Liver (tissue), 10 donors: ENCODE data around the gene CAMK2N2. TPM values are rescaled to one million over a fixed set of nuclear protein-coding genes. Genes with fewer than 3 reads are reported as not detected.

Experiments
- DNase-seq: peaks from one replicate; pipeline ENCODE4 v3.0.0-alpha.2; 2017; ENCODE audit warnings: low spot score
- H3K27ac ChIP-seq, 2 donors: one replicate each; pipeline ENCODE4 v1.7.0; 2013; ENCODE audit warnings: inconsistent platforms in 2 of 2, low read length in 2 of 2, control low read depth in 1 of 2, low read depth in 1 of 2, mild to moderate bottlenecking in 1 of 2
- H3K27me3 ChIP-seq, 4 donors: one replicate each; pipeline versions ENCODE4 v1.6.1 to v1.7.0; 2013; ENCODE audit warnings: low read length in 3 of 4, inconsistent platforms in 1 of 4, mild to moderate bottlenecking in 1 of 4, moderate library complexity in 1 of 4; ENCODE audit not compliant: control insufficient read depth in 4 of 4, insufficient read depth in 4 of 4
- H3K36me3 ChIP-seq, 4 donors: one replicate each; pipeline versions ENCODE4 v1.6.1 to v1.7.0; 2013; ENCODE audit warnings: low read length in 3 of 4, mild to moderate bottlenecking in 3 of 4, low read depth in 1 of 4, moderate library complexity in 1 of 4; ENCODE audit not compliant: control insufficient read depth in 4 of 4, insufficient read depth in 3 of 4
- H3K4me1 ChIP-seq, 4 donors: one replicate each; pipeline versions ENCODE4 v1.6.1 to v1.7.0; 2013; ENCODE audit warnings: low read length in 3 of 4, mild to moderate bottlenecking in 3 of 4, moderate library complexity in 1 of 4; ENCODE audit not compliant: control insufficient read depth in 4 of 4, insufficient read depth in 4 of 4
- H3K4me3 ChIP-seq, 3 donors: one replicate each; pipeline versions ENCODE4 v1.6.1 to v1.7.0; 2013; ENCODE audit warnings: low read length in 3 of 3, control low read depth in 1 of 3, low read depth in 1 of 3, mild to moderate bottlenecking in 1 of 3
- H3K9ac ChIP-seq, 2 donors: one replicate each; pipeline ENCODE4 v1.7.0; 2013; ENCODE audit warnings: low read length in 2 of 2, mild to moderate bottlenecking in 2 of 2, moderate library complexity in 2 of 2, control low read depth in 1 of 2, low read depth in 1 of 2
- H3K9me3 ChIP-seq, 4 donors: one replicate each; pipeline versions ENCODE4 v1.6.1 to v1.7.0; 2013; ENCODE audit warnings: low read length in 3 of 4; ENCODE audit not compliant: control insufficient read depth in 4 of 4
- CTCF ChIP-seq: fragments of 150-350 bp; IDR thresholded peaks from 2 replicates; pipeline ENCODE4 v1.5.1; 2017; ENCODE audit warnings: improper control_type of control experiment, low read depth, low read length; ENCODE audit not compliant: missing input control
- EGR1 ChIP-seq, 2 donors: IDR thresholded peaks; 2 replicates each; pipeline ENCODE4 v1.6.1; 2016 to 2018; ENCODE audit warnings: antibody characterized with exemption in 2 of 2, low read depth in 2 of 2
- FOXA1 ChIP-seq: IDR thresholded peaks from 2 replicates; pipeline ENCODE4 v1.6.1; 2016; ENCODE audit warnings: antibody characterized with exemption
- FOXA2 ChIP-seq: IDR thresholded peaks from 2 replicates; pipeline ENCODE4 v1.6.1; 2016; ENCODE audit warnings: antibody characterized with exemption
- GABPA ChIP-seq, 2 donors: IDR thresholded peaks in 1 of 2; conservative IDR thresholded peaks in 1 of 2; 2 replicates each; pipeline ENCODE4 v1.6.1; 2016; ENCODE audit warnings: antibody characterized with exemption in 2 of 2, mild to moderate bottlenecking in 1 of 2, moderate library complexity in 1 of 2
- HNF4A ChIP-seq, 2 donors: conservative IDR thresholded peaks; 2 replicates each; pipeline ENCODE4 v1.6.1; 2016; ENCODE audit warnings: antibody characterized with exemption in 2 of 2, mild to moderate bottlenecking in 2 of 2
- HNF4G ChIP-seq: IDR thresholded peaks from 2 replicates; pipeline ENCODE4 v1.6.1; 2016; ENCODE audit warnings: antibody characterized with exemption
- MAX ChIP-seq: IDR thresholded peaks from 2 replicates; pipeline ENCODE4 v1.6.1; 2016; ENCODE audit warnings: antibody characterized with exemption
- NR2F2 ChIP-seq: IDR thresholded peaks from 2 replicates; pipeline ENCODE4 v1.6.1; 2016; ENCODE audit warnings: antibody characterized with exemption
- RAD21 ChIP-seq, 2 donors: IDR thresholded peaks; 2 replicates each; pipeline ENCODE4 v1.6.1; 2016; ENCODE audit warnings: antibody characterized with exemption in 2 of 2, mild to moderate bottlenecking in 2 of 2
- REST ChIP-seq: IDR thresholded peaks from 2 replicates; pipeline ENCODE4 v1.6.1; 2016; ENCODE audit warnings: antibody characterized with exemption, mild to moderate bottlenecking
- RXRA ChIP-seq, 2 donors: IDR thresholded peaks; 2 replicates each; pipeline ENCODE4 v1.6.1; 2017 to 2018; ENCODE audit warnings: antibody characterized with exemption in 2 of 2, mild to moderate bottlenecking in 1 of 2
- SP1 ChIP-seq: IDR thresholded peaks from 2 replicates; pipeline ENCODE4 v1.6.1; 2018; ENCODE audit warnings: antibody characterized with exemption, mild to moderate bottlenecking
- TAF1 ChIP-seq: conservative IDR thresholded peaks from 2 replicates; pipeline ENCODE4 v1.6.1; 2016; ENCODE audit warnings: antibody characterized with exemption, mild to moderate bottlenecking
- YY1 ChIP-seq: IDR thresholded peaks from 2 replicates; pipeline ENCODE4 v1.6.1; 2016; ENCODE audit warnings: antibody characterized with exemption, mild to moderate bottlenecking
- ZBTB33 ChIP-seq: IDR thresholded peaks from 2 replicates; pipeline ENCODE4 v1.6.1; 2016; ENCODE audit warnings: antibody characterized with exemption
- WGBS: extraction: QIAGEN DNeasy Blood & Tissue Kit; methylation state at CpG from one replicate; pipeline ENCODE4 v1.1.7; 2013; 5-methylcytosine and 5-hydroxymethylcytosine counted together
- polyA plus RNA-seq, 2 donors: library from polyadenylated mRNA; stranded (reverse) in 1 of 2; unstranded in 1 of 2; fragments of 200-250 nt in 1 of 2; fragments of >200 nt in 1 of 2; fragmentation: Nextera tagmentation in 1 of 2; extraction: Ambion mirVana in 1 of 2; gene quantifications; one replicate each; pipeline versions ENCODE4 v1.2.1 to v1.2.3, GENCODE V29; 2013 to 2015
- small RNA-seq: library from RNA; depleted of rRNA; stranded (forward); fragments of <200 nt; gene quantifications from one replicate; pipeline ENCODE3, GENCODE V24; 2014
- total RNA-seq, 2 donors: library from RNA; depleted of rRNA; stranded (reverse); fragments of >200 nt; gene quantifications; one replicate each; pipeline ENCODE4 v1.2.3, GENCODE V29; 2014
- TF ChIP-seq, protein P1 (sequence below): IDR thresholded peaks from 2 replicates; pipeline ENCODE4 v1.6.1; 2016; ENCODE audit warnings: antibody characterized with exemption
- donor health status: healthy.
- donor health status: healthy.
- donor health status: healthy.
- donor health status: healthy.
- donor health status: healthy.

CAMK2N2 gene
- total and polyA plus RNA-seq, 4 donors = 0.61 TPM; not detected in 3

DNA sequence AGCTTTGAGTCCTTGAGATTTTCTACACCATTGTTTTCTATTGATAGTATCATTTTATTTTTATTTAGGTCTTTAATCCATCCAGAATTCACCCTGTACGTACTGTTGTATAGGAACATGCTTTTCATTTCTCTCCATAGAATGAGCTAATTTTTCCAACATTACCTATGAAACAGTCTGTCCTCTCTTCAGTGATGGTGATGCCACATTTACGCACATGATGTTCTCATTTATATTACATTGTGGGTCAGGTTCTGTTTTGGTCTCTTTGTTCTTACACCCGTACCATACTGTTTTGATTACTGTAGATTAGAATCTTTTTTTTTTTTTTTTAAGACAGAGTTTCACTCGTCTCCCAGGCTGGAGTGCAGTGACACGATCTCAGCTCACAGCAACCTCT, 49.6 kb downstream of the CAMK2N2 start:
- H3K9me3 ChIP-seq = no peaks in the 10 kb centered on the region
- DNase-seq = no peak
- no peak overlapping the region for H3K9ac ChIP-seq
- H3K27me3 ChIP-seq = no peaks in the 10 kb centered on the region
- WGBS = 81% methylated on average over 5 of the region's 5 CpGs
- no peak overlapping the region for H3K27ac ChIP-seq
- TF ChIP-seq SP1 (no peak), MAX (no peak), RAD21 (IDR thresholded peaks at IDR 0.05) (no peak), REST (no peak), YY1 (no peak), GABPA (IDR thresholded peaks at IDR 0.05 in 1 of 2, conservative IDR thresholded peaks at IDR 0.05 in 1 of 2) (no peak), RXRA (IDR thresholded peaks at IDR 0.05) (no peak), FOXA1 (no peak), TAF1 (no peak), FOXA2 (no peak), CTCF (no peak), HNF4G (no peak), ZBTB33 (no peak), EGR1 (IDR thresholded peaks at IDR 0.05; ENCODE audit: low read depth in 2 of 2) (no peak), HNF4A (conservative IDR thresholded peaks at IDR 0.05) (no peak)
- TF ChIP-seq, protein P1, sequence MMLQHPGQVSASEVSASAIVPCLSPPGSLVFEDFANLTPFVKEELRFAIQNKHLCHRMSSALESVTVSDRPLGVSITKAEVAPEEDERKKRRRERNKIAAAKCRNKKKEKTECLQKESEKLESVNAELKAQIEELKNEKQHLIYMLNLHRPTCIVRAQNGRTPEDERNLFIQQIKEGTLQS = no peak
- H3K36me3 ChIP-seq = no peaks in the 10 kb centered on the region
- no peaks in the 10 kb centered on the region for H3K4me1 ChIP-seq
- no peak overlapping the region for H3K4me3 ChIP-seq

DNA sequence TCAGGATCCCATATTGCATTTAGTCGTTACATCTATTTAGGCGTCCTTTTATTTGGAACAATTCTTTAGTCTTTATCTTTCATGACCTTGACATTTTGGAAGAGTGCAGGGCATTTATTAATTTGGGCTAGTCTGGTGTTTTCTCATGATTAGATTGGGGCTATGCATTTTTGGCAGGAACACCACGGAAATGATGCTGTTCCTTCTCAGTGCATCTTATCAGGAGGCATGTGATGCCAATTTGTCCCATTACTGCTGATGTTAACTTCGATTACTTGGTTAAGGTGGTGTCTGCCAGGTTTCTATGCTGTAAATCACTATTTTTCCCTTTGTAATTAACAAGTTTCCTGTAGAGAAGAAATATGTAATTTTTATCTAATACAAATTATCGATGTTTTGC, 50.1 kb downstream of the CAMK2N2 start:
- H3K27me3 ChIP-seq = no peaks in the 10 kb centered on the region
- H3K4me1 ChIP-seq = no peaks in the 10 kb centered on the region
- no peak for DNase-seq
- no peak overlapping the region for H3K27ac ChIP-seq
- no peaks in the 10 kb centered on the region for H3K9me3 ChIP-seq
- H3K36me3 ChIP-seq = no peaks in the 10 kb centered on the region
- 65% methylated on average over 5 of the region's 5 CpGs for WGBS
- H3K9ac ChIP-seq = no peak overlapping the region
- TF ChIP-seq NR2F2 (peak; percentile 79), YY1 (no peak)
- H3K4me3 ChIP-seq = no peak overlapping the region

Small RNAs within 50 kb of the gene (small RNA-seq; reads per million reads assigned to genes)
- not detected for gene MIR1224

Other genes with a start within 250 kb of the CAMK2N2 start
- 10 to 100 TPM; 12.5 to 35.7 TPM for gene ABCC5, start 243.7 kb downstream of the CAMK2N2 start, total RNA-seq
- 1 to 10 TPM; 2.8 to 3.7 TPM for gene ABCC5, start 243.7 kb downstream of the CAMK2N2 start, polyA plus RNA-seq
- not detected for gene HTR3D, start 229.8 kb downstream of the CAMK2N2 start, total RNA-seq
- not detected for gene HTR3D, start 229.8 kb downstream of the CAMK2N2 start, polyA plus RNA-seq
- gene HTR3C, start 208.5 kb downstream of the CAMK2N2 start, total RNA-seq = not detected
- gene HTR3C, start 208.5 kb downstream of the CAMK2N2 start, polyA plus RNA-seq = not detected
- not detected for gene HTR3E, start 164.5 kb downstream of the CAMK2N2 start, total RNA-seq
- not detected for gene HTR3E, start 164.5 kb downstream of the CAMK2N2 start, polyA plus RNA-seq
- 10 to 100 TPM; 28.2 to 34.3 TPM for gene EIF2B5, start 126.2 kb downstream of the CAMK2N2 start, total RNA-seq
- gene EIF2B5, start 126.2 kb downstream of the CAMK2N2 start, polyA plus RNA-seq = 10 to 100 TPM; 19.0 to 20.6 TPM
- 10 to 100 TPM; 19.2 to 26.3 TPM for gene DVL3, start 106.2 kb downstream of the CAMK2N2 start, total RNA-seq
- 10 to 100 TPM in 1 of 2 donors, 1 to 10 TPM in 1; 8.6 to 15.7 TPM for gene DVL3, start 106.2 kb downstream of the CAMK2N2 start, polyA plus RNA-seq
- 100 to 1,000 TPM; 114 to 200 TPM for gene AP2M1, start 86.7 kb downstream of the CAMK2N2 start, total RNA-seq
- gene AP2M1, start 86.7 kb downstream of the CAMK2N2 start, polyA plus RNA-seq = 100 to 1,000 TPM in 1 of 2 donors, 10 to 100 TPM in 1; 71.9 to 155 TPM
- 10 to 100 TPM; 28.1 to 59.2 TPM for gene ABCF3, start 75.4 kb downstream of the CAMK2N2 start, total RNA-seq
- 10 to 100 TPM; 29.7 to 37.8 TPM for gene ABCF3, start 75.4 kb downstream of the CAMK2N2 start, polyA plus RNA-seq
- gene VWA5B2, start 32.0 kb downstream of the CAMK2N2 start, total RNA-seq = under 1 TPM; under 0.01 to 0.14 TPM
- under 1 TPM in 1 of 2 donors, not detected in 1; 0.08 TPM for gene VWA5B2, start 32.0 kb downstream of the CAMK2N2 start, polyA plus RNA-seq
- 10 to 100 TPM; 27.7 to 64.5 TPM for gene ALG3, start 12.6 kb downstream of the CAMK2N2 start, total RNA-seq
- 10 to 100 TPM; 64.4 to 78.6 TPM for gene ALG3, start 12.6 kb downstream of the CAMK2N2 start, polyA plus RNA-seq
- 10 to 100 TPM in 1 of 2 donors, 1 to 10 TPM in 1; 2.1 to 11.0 TPM for gene EEF1AKMT4, start 11.9 kb downstream of the CAMK2N2 start, total RNA-seq
- gene EEF1AKMT4, start 11.9 kb downstream of the CAMK2N2 start, polyA plus RNA-seq = 10 to 100 TPM; 10.6 to 13.9 TPM
- not detected for gene ECE2, start 14.5 kb upstream of the CAMK2N2 start, total RNA-seq
- not detected for gene ECE2, start 14.5 kb upstream of the CAMK2N2 start, polyA plus RNA-seq
- gene PSMD2, start 37.7 kb upstream of the CAMK2N2 start, total RNA-seq = 100 to 1,000 TPM; 200 to 213 TPM
- gene PSMD2, start 37.7 kb upstream of the CAMK2N2 start, polyA plus RNA-seq = 100 to 1,000 TPM in 1 of 2 donors, 10 to 100 TPM in 1; 77.5 to 122 TPM
- gene EIF4G1, start 53.1 kb upstream of the CAMK2N2 start, total RNA-seq = 100 to 1,000 TPM; 162 to 329 TPM
- gene EIF4G1, start 53.1 kb upstream of the CAMK2N2 start, polyA plus RNA-seq = 100 to 1,000 TPM; 140 to 253 TPM
- 1 to 10 TPM; 3.5 to 5.7 TPM for gene FAM131A, start 76.0 kb upstream of the CAMK2N2 start, total RNA-seq
- gene FAM131A, start 76.0 kb upstream of the CAMK2N2 start, polyA plus RNA-seq = 1 to 10 TPM in 1 of 2 donors, under 1 TPM in 1; 0.81 to 1.9 TPM
- 1 to 10 TPM; 3.6 to 3.9 TPM for gene CLCN2, start 100.1 kb upstream of the CAMK2N2 start, total RNA-seq
- gene CLCN2, start 100.1 kb upstream of the CAMK2N2 start, polyA plus RNA-seq = 1 to 10 TPM; 1.1 to 1.6 TPM
- 10 to 100 TPM; 25.7 to 55.7 TPM for gene POLR2H, start 100.2 kb upstream of the CAMK2N2 start, total RNA-seq
- gene POLR2H, start 100.2 kb upstream of the CAMK2N2 start, polyA plus RNA-seq = 10 to 100 TPM; 43.1 to 43.9 TPM
- 1 to 10 TPM; 3.9 to 6.0 TPM for gene THPO, start 116.7 kb upstream of the CAMK2N2 start, total RNA-seq
- 10 to 100 TPM; 11.9 to 14.4 TPM for gene THPO, start 116.7 kb upstream of the CAMK2N2 start, polyA plus RNA-seq
- 10 to 100 TPM; 21.7 to 66.4 TPM for gene CHRD, start 118.5 kb upstream of the CAMK2N2 start, total RNA-seq
- 10 to 100 TPM in 1 of 2 donors, 1 to 10 TPM in 1; 9.2 to 48.1 TPM for gene CHRD, start 118.5 kb upstream of the CAMK2N2 start, polyA plus RNA-seq